ENCODE results near the gene OCA2. TPM values are rescaled to one million over a fixed set of nuclear protein-coding genes. Genes with fewer than 3 reads are reported as not detected.

OCA2 gene
- total and polyA plus RNA-seq, 2 experiments from 2014 or later, result not detected

- DNase-seq, result no peak
- TF ChIP-seq EZH2phosphoT487 (IDR thresholded peaks at IDR 0.05; ENCODE audit: insufficient read depth, low read depth) (no peak), EZH2 (IDR thresholded peaks at IDR 0.05; ENCODE audit: insufficient read depth, poor library complexity, severe bottlenecking) (no peak)
- Histone ChIP-seq H3K36me3 (ENCODE audit: low read depth) (no peaks in the 10 kb centered on the region), H3K9me2 (ENCODE audit: insufficient read depth) (no peaks in the 10 kb centered on the region), H2AFZ (no peak overlapping the region), H3K27ac (no peak overlapping the region), H3K9me3 (ENCODE audit: low read depth) (no peaks in the 10 kb centered on the region), H3K4me3 (no peak overlapping the region), H3K4me2 (ENCODE audit: unreplicated experiment) (no peak overlapping the region), H3F3A (ENCODE audit: insufficient read depth) (peaks cover 12% of the 10 kb centered on the region), H3K4me1 (ENCODE audit: insufficient read depth) (peaks cover 6% of the 10 kb centered on the region), H4K20me1 (ENCODE audit: insufficient read depth) (no peaks in the 10 kb centered on the region), H3K27me3 (replicated peaks; ENCODE audit: insufficient read depth) (no peaks in the 10 kb centered on the region), H3K79me2 (ENCODE audit: insufficient read depth) (no peaks in the 10 kb centered on the region), H3K9ac (no peak overlapping the region)
- in situ Hi-C loops (cut with MboI), result no loop called here
- 90 to 94% methylated on average over 7 of the region's 7 CpGs for WGBS, 2 experiments (ENCODE audit: low coverage in 1 of 2, low lambda C conversion rate in 2 of 2, missing lambda C conversion rate in 2 of 2)
These were observed 266.9 kb downstream of the OCA2 start for GRCh38 chr15:27832237-27832596.

GRCh38 chr15:27831384-27832236 lies 267.5 kb downstream of the OCA2 start:
- TF ChIP-seq EZH2phosphoT487 (IDR thresholded peaks at IDR 0.05; ENCODE audit: insufficient read depth, low read depth) (no peak), EZH2 (IDR thresholded peaks at IDR 0.05; ENCODE audit: insufficient read depth, poor library complexity, severe bottlenecking) (no peak)
- WGBS, 2 experiments (ENCODE audit: low coverage in 1 of 2, low lambda C conversion rate in 2 of 2, missing lambda C conversion rate in 2 of 2), result 85% methylated on average over 27 to 28 of the region's 28 CpGs
- in situ Hi-C loops (cut with MboI), result no loop called here

GRCh38 chr15:27828746-27829145 lies 270.4 kb downstream of the OCA2 start:
- no peak overlapping the region for H2AFZ ChIP-seq
- WGBS, 2 experiments (ENCODE audit: low coverage in 1 of 2, low lambda C conversion rate in 2 of 2, missing lambda C conversion rate in 2 of 2), result 87 to 92% methylated on average over 10 of the region's 10 CpGs

More at GRCh38 chr15:27831384-27832236, 267.5 kb downstream of the OCA2 start:
- Histone ChIP-seq H3K4me1 (ENCODE audit: insufficient read depth) (peaks cover 10% of the 10 kb centered on the region), H4K20me1 (ENCODE audit: insufficient read depth) (no peaks in the 10 kb centered on the region), H3K27me3 (replicated peaks; ENCODE audit: insufficient read depth) (no peaks in the 10 kb centered on the region), H3K4me2 (ENCODE audit: unreplicated experiment) (no peak overlapping the region), H3K9me3 (ENCODE audit: low read depth) (no peaks in the 10 kb centered on the region), H3K4me3 (no peak overlapping the region), H3K9me2 (ENCODE audit: insufficient read depth) (no peaks in the 10 kb centered on the region), H3K36me3 (ENCODE audit: low read depth) (no peaks in the 10 kb centered on the region), H3K27ac (no peak overlapping the region), H3F3A (ENCODE audit: insufficient read depth) (peaks cover 18% of the 10 kb centered on the region), H3K9ac (no peak overlapping the region), H3K79me2 (ENCODE audit: insufficient read depth) (no peaks in the 10 kb centered on the region), H2AFZ (no peak overlapping the region)
- DNase-seq, result no peak

GRCh38 chr15:27826902-27827714 lies 272.0 kb downstream of the OCA2 start:
- H2AFZ ChIP-seq, result peak overlapping the region; percentile 90
- peak; percentile 91 for DNase-seq
- peaks cover 17% of the 10 kb centered on the region for H3K4me1 ChIP-seq (ENCODE audit: insufficient read depth)
- H3K4me2 ChIP-seq (ENCODE audit: unreplicated experiment), result peak overlapping the region; percentile 94
- TF ChIP-seq EZH2 (IDR thresholded peaks at IDR 0.05; ENCODE audit: insufficient read depth, poor library complexity, severe bottlenecking) (no peak), EZH2phosphoT487 (IDR thresholded peaks at IDR 0.05; ENCODE audit: insufficient read depth, low read depth) (no peak)
- H3K4me3 ChIP-seq, result peak overlapping the region; percentile 65
- peak overlapping the region; percentile 93 for H3K27ac ChIP-seq
- H3F3A ChIP-seq (ENCODE audit: insufficient read depth), result peaks cover 22% of the 10 kb centered on the region
- H3K9ac ChIP-seq, result peak overlapping the region; percentile 81
- no peaks in the 10 kb centered on the region for H3K79me2 ChIP-seq (ENCODE audit: insufficient read depth)
- H4K20me1 ChIP-seq (ENCODE audit: insufficient read depth), result no peaks in the 10 kb centered on the region
- in situ Hi-C loops (cut with MboI), result no loop called here
- H3K36me3 ChIP-seq (ENCODE audit: low read depth), result no peaks in the 10 kb centered on the region
- 0 to 2% methylated on average over 15 of the region's 15 CpGs for WGBS, 2 experiments (ENCODE audit: low coverage in 1 of 2, low lambda C conversion rate in 2 of 2, missing lambda C conversion rate in 2 of 2)
- H3K27me3 ChIP-seq (replicated peaks; ENCODE audit: insufficient read depth), result no peaks in the 10 kb centered on the region
- no peaks in the 10 kb centered on the region for H3K9me3 ChIP-seq (ENCODE audit: low read depth)
- H3K9me2 ChIP-seq (ENCODE audit: insufficient read depth), result no peaks in the 10 kb centered on the region

More at GRCh38 chr15:27828746-27829145, 270.4 kb downstream of the OCA2 start:
- Histone ChIP-seq H3K36me3 (ENCODE audit: low read depth) (no peaks in the 10 kb centered on the region), H3K9ac (no peak overlapping the region), H3K79me2 (ENCODE audit: insufficient read depth) (no peaks in the 10 kb centered on the region), H3K9me2 (ENCODE audit: insufficient read depth) (no peaks in the 10 kb centered on the region), H3K27ac (no peak overlapping the region), H3K4me1 (ENCODE audit: insufficient read depth) (peaks cover 17% of the 10 kb centered on the region), H3K4me3 (no peak overlapping the region), H4K20me1 (ENCODE audit: insufficient read depth) (no peaks in the 10 kb centered on the region), H3K4me2 (ENCODE audit: unreplicated experiment) (no peak overlapping the region), H3F3A (ENCODE audit: insufficient read depth) (peaks cover 22% of the 10 kb centered on the region), H3K9me3 (ENCODE audit: low read depth) (no peaks in the 10 kb centered on the region), H3K27me3 (replicated peaks; ENCODE audit: insufficient read depth) (no peaks in the 10 kb centered on the region)
- no peak for DNase-seq
- in situ Hi-C loops (cut with MboI), result no loop called here
- TF ChIP-seq EZH2 (IDR thresholded peaks at IDR 0.05; ENCODE audit: insufficient read depth, poor library complexity, severe bottlenecking), result no peak
- TF ChIP-seq EZH2phosphoT487 (IDR thresholded peaks at IDR 0.05; ENCODE audit: insufficient read depth, low read depth), result no peak

Data from GM23248 (cell line).